IMR-90 (cell line): ENCODE results near the gene EGFL7. TPM values are rescaled to one million over a fixed set of nuclear protein-coding genes. Genes with fewer than 3 reads are reported as not detected.

Source experiments
- ATAC-seq: fragments of 200-7000 bp; cut with Tn5 transposase; 2 replicates; pipeline ENCODE4 v1.9.1; 2020; ENCODE audit warnings: low read depth, mild to moderate bottlenecking, moderate library complexity
- BruUV-seq: library from RNA; stranded (reverse); fragments of 400-500 nt; replicated peaks from 2 replicates; lab custom pipeline; 2021; lab: Mats Ljungman, UMichigan
- CTCF ChIA-PET: fragments of 300-600 bp; formaldehyde crosslinking; extraction: SDS; loops from one replicate; lab custom pipeline; 2021; ENCODE audit warnings: antibody characterized with exemption; lab: Yijun Ruan, JAX
- POLR2A ChIA-PET: fragments of 300-600 bp; sonication (Branson Sonifier 250); formaldehyde crosslinking; loops from one replicate; lab custom pipeline; 2022; ENCODE audit warnings: antibody characterized with exemption; ENCODE audit not compliant: unreplicated experiment; lab: Charles Lee
- DNase-seq: peaks from one replicate; pipeline ENCODE4 v3.0.0; 2013
- H2AFZ ChIP-seq: replicated peaks from 2 replicates; pipeline ENCODE3; 2013; ENCODE audit warnings: low read length, mild to moderate bottlenecking; ENCODE audit not compliant: poor library complexity
- H2AK5ac ChIP-seq: 2 replicates; pipeline ENCODE4 v1.6.1; 2013; ENCODE audit warnings: low read depth, low read length, inconsistent platforms
- H2AK9ac ChIP-seq: replicated peaks from 2 replicates; pipeline ENCODE3; 2013; ENCODE audit warnings: mild to moderate bottlenecking, low read depth, low read length, moderate library complexity; ENCODE audit not compliant: poor library complexity
- H2BK120ac ChIP-seq: 2 replicates; pipeline ENCODE4 v1.6.1; 2013; ENCODE audit warnings: low read depth, low read length, inconsistent platforms
- H2BK15ac ChIP-seq: 3 replicates; pipeline ENCODE4 v1.6.1; 2013; ENCODE audit warnings: low read depth, low read length, inconsistent platforms
- H2BK20ac ChIP-seq: 2 replicates; pipeline ENCODE4 v1.6.1; 2013; ENCODE audit warnings: low read depth, mild to moderate bottlenecking, inconsistent platforms, low read length, moderate library complexity
- H2BK5ac ChIP-seq: 2 replicates; pipeline ENCODE4 v1.6.1; 2013; ENCODE audit warnings: mild to moderate bottlenecking, low read depth, low read length, inconsistent platforms; ENCODE audit not compliant: poor library complexity, severe bottlenecking
- H3K14ac ChIP-seq: replicated peaks from 2 replicates; pipeline ENCODE4 v1.6.1; 2013; ENCODE audit warnings: low read depth, low read length, inconsistent platforms
- H3K18ac ChIP-seq: 2 replicates; pipeline ENCODE4 v1.6.1; 2013; ENCODE audit warnings: low read depth, low read length, control low read depth
- H3K23ac ChIP-seq: 2 replicates; pipeline ENCODE4 v1.6.1; 2013; ENCODE audit warnings: low read depth, low read length, inconsistent platforms
- H3K27ac ChIP-seq: 2 replicates; pipeline ENCODE4 v1.5.1; 2013; ENCODE audit warnings: mild to moderate bottlenecking, control low read depth, low read length; ENCODE audit not compliant: insufficient read depth
- H3K27me3 ChIP-seq: 2 replicates; pipeline ENCODE4 v1.6.1; 2013; ENCODE audit warnings: low read length; ENCODE audit not compliant: control insufficient read depth, insufficient read depth
- H3K36me3 ChIP-seq: 2 replicates; pipeline ENCODE4 v1.6.1; 2013; ENCODE audit warnings: low read length, mixed read lengths; ENCODE audit not compliant: control insufficient read depth, insufficient read depth
- H3K4ac ChIP-seq: 2 replicates; pipeline ENCODE4 v1.6.1; 2013; ENCODE audit warnings: low read depth, low read length, inconsistent platforms
- H3K4me1 ChIP-seq: 2 replicates; pipeline ENCODE4 v1.6.1; 2013; ENCODE audit warnings: low read length, mixed read lengths; ENCODE audit not compliant: control insufficient read depth, insufficient read depth
- H3K4me2 ChIP-seq: 2 replicates; pipeline ENCODE4 v1.6.1; 2013; ENCODE audit warnings: low read depth, mild to moderate bottlenecking, control low read depth, low read length, moderate library complexity
- H3K4me3 ChIP-seq: 2 replicates; pipeline ENCODE4 v1.5.1; 2013; ENCODE audit warnings: low read depth, mild to moderate bottlenecking, control low read depth, low read length, moderate library complexity; ENCODE audit not compliant: insufficient read depth
- H3K56ac ChIP-seq: 2 replicates; pipeline ENCODE4 v1.6.1; 2013; ENCODE audit warnings: low read length, inconsistent platforms; ENCODE audit not compliant: insufficient read depth; ENCODE audit errors: extremely low read depth
- H3K79me1 ChIP-seq, 2 experiments: 2 replicates each; pipeline ENCODE4 v1.6.1; 2013; ENCODE audit warnings: low read length in 2 of 2, inconsistent platforms in 1 of 2, low read depth in 1 of 2
- H3K9ac ChIP-seq: 2 replicates; pipeline ENCODE4 v1.6.1; 2013; ENCODE audit warnings: low read depth, low read length, control low read depth
- H3K9me1 ChIP-seq: 2 replicates; pipeline ENCODE4 v1.6.1; 2013; ENCODE audit warnings: low read length, inconsistent platforms; ENCODE audit not compliant: insufficient read depth
- H3K9me3 ChIP-seq: 2 replicates; pipeline ENCODE4 v1.6.1; 2013; ENCODE audit warnings: low read length; ENCODE audit not compliant: control insufficient read depth, insufficient read depth
- H4K20me1 ChIP-seq: 2 replicates; pipeline ENCODE4 v1.6.1; 2013; ENCODE audit warnings: low read length, inconsistent platforms; ENCODE audit not compliant: insufficient read depth
- H4K5ac ChIP-seq: 2 replicates; pipeline ENCODE4 v1.6.1; 2013; ENCODE audit warnings: mild to moderate bottlenecking, low read depth, low read length, control low read depth
- H4K8ac ChIP-seq, 2 experiments: 2 replicates each; pipeline ENCODE4 v1.6.1; 2013; ENCODE audit warnings: low read depth in 2 of 2, low read length in 2 of 2, control low read depth in 1 of 2, inconsistent platforms in 1 of 2
- H4K91ac ChIP-seq: 2 replicates; pipeline ENCODE4 v1.6.1; 2013; ENCODE audit warnings: low read depth, low read length, inconsistent platforms; ENCODE audit not compliant: insufficient read depth
- CTCF ChIP-seq: conservative IDR thresholded peaks from 2 replicates; pipeline ENCODE4 v1.5.1; 2012; ENCODE audit warnings: mild to moderate bottlenecking, low read depth, low read length, improper control_type of control experiment
- ELK1 ChIP-seq: fragments of 150-350 bp; IDR thresholded peaks from 2 replicates; pipeline ENCODE4 v1.6.1; 2016; ENCODE audit warnings: low read depth, mild to moderate bottlenecking, low read length, moderate library complexity, borderline replicate concordance
- MAFK ChIP-seq: IDR thresholded peaks from 2 replicates; pipeline ENCODE4 v1.6.1; 2012; ENCODE audit warnings: low read depth, low read length, improper control_type of control experiment
- MAZ ChIP-seq: IDR thresholded peaks from 2 replicates; pipeline ENCODE4 v1.6.1; 2012; ENCODE audit warnings: low read depth, mild to moderate bottlenecking, low read length, improper control_type of control experiment, moderate library complexity, borderline replicate concordance
- RAD21 ChIP-seq: IDR thresholded peaks from 2 replicates; pipeline ENCODE4 v1.6.1; 2012; ENCODE audit warnings: low read length, improper control_type of control experiment
- RCOR1 ChIP-seq: IDR thresholded peaks from 2 replicates; pipeline ENCODE4 v1.6.1; 2012; ENCODE audit warnings: mild to moderate bottlenecking, low read length, improper control_type of control experiment; ENCODE audit not compliant: insufficient replicate concordance
- SMC3 ChIP-seq: fragments of 150-350 bp; IDR thresholded peaks from 2 replicates; pipeline ENCODE4 v1.6.1; 2016; ENCODE audit warnings: low read depth, mild to moderate bottlenecking, antibody characterized with exemption, low read length, moderate library complexity
- USF2 ChIP-seq: fragments of 150-350 bp; IDR thresholded peaks from 2 replicates; pipeline ENCODE4 v1.6.1; 2017; ENCODE audit warnings: mild to moderate bottlenecking, antibody characterized with exemption, low read length, low read depth
- WGBS, 2 experiments: methylation state at CpG; one replicate each; pipeline versions ENCODE4 v1.1.5 to v1.1.7; 2013; ENCODE audit warnings: missing lambda C conversion rate in 2 of 2; ENCODE audit not compliant: insufficient read length in 1 of 2; ENCODE audit errors: extremely low coverage in 2 of 2; 5-methylcytosine and 5-hydroxymethylcytosine counted together
- dilution Hi-C: fragments of 300-500 bp; cut with HindIII; formaldehyde crosslinking; loops from one replicate; pipeline ENCODE4 v1.14.3; 2018; ENCODE audit warnings: low sequenced_read_pairs; ENCODE audit not compliant: unreplicated experiment
- in situ Hi-C: fragments of 300-500 bp; cut with MboI; formaldehyde crosslinking; loops from 3 replicates; pipeline ENCODE4 v1.14.3; 2019; ENCODE audit warnings: low sequenced_read_pairs, inconsistent platforms, mixed read lengths
- intact Hi-C: fragments of 100-400 bp; cut with micrococcal nuclease; formaldehyde crosslinking; loops from 2 replicates; pipeline ENCODE4 v1.10.0; 2022
- polyA plus RNA-seq, 3 experiments: library from polyadenylated mRNA; depleted of rRNA; stranded (reverse); fragments of >200 nt; gene quantifications; 2 replicates each; pipeline ENCODE4 v1.2.3, GENCODE V29; 2012; ENCODE audit warnings: low replicate concordance in 1 of 3
- total RNA-seq: library from RNA; depleted of rRNA; stranded (reverse); fragments of >200 nt; gene quantifications from 2 replicates; pipeline ENCODE4 v1.2.3, GENCODE V29; 2012

The EGFL7 gene
- total and polyA plus RNA-seq, 2 of the 4 experiments (the other 2 are of a cell fraction) = 2.2 to 10.4 TPM

- Histone ChIP-seq H3K79me1 (no peaks in the 10 kb centered on the region), H3K27me3 (peaks cover 15% of the 10 kb centered on the region), H3K36me3 (no peaks in the 10 kb centered on the region), H3K56ac (no peak overlapping the region), H4K8ac (no peak overlapping the region), H2AK9ac (no peak overlapping the region), H3K23ac (no peak overlapping the region), H2BK15ac (no peak overlapping the region), H3K27ac (no peak overlapping the region), H4K20me1 (peaks cover under 1% of the 10 kb centered on the region; the same call in 1 of the 2 replicates), H3K9me1 (no peaks in the 10 kb centered on the region), H3K4ac (no peak overlapping the region), H4K5ac (no peak overlapping the region), H3K9ac (no peak overlapping the region), H2BK5ac (no peak overlapping the region), H3K9me3 (no peaks in the 10 kb centered on the region), H2BK20ac (no peak overlapping the region), H2AFZ (no peak overlapping the region), H3K4me2 (no peak overlapping the region), H3K14ac (no peak overlapping the region), H2AK5ac (no peak overlapping the region), H3K18ac (no peak overlapping the region), H4K91ac (no peak overlapping the region), H3K4me1 (peaks cover 2% of the 10 kb centered on the region; the same call in 1 of the 2 replicates), H3K4me3 (no peak overlapping the region), H2BK120ac (no peak overlapping the region)
- 100% methylated on average over 2 of the region's 8 CpGs; no CpG with 5 or more reads in 1 of the 2 experiments for WGBS, 2 experiments
- ChIA-PET CTCF (interaction anchor here (0.6 kb wide), 1 partner anchor 133 kb away, joined by 3 read pairs; no protein-coding TSS in a partner anchor), POLR2A (no interaction called here)
- no TSS peak for BruUV-seq
- dilution Hi-C loops (no loop called here), in situ Hi-C loops (no loop called here), intact Hi-C loops (no loop called here)
- TF ChIP-seq MAZ (no peak), RCOR1 (no peak), RAD21 (no peak), MAFK (no peak), USF2 (no peak), SMC3 (no peak), ELK1 (no peak), CTCF (no peak)
- no peak for DNase-seq
- no peak for ATAC-seq
These were observed 52.2 kb downstream of the EGFL7 start for GRCh38 chr9:136714893-136715274.
